ENCODE data around the gene RAX2. TPM values are rescaled to one million over a fixed set of nuclear protein-coding genes. Genes with fewer than 3 reads are reported as not detected.

Gene RAX2
- total and polyA plus RNA-seq, 9 of the 15 experiments (the other 6 are each of a cell fraction or from before 2014, with no cell fraction given) = not detected

- no peak for TF ChIP-seq TSC22D4 (tag; IDR thresholded peaks at IDR 0.05)
- no peak for TF ChIP-seq ZNF408 (CRISPR knock-in tag; IDR thresholded peaks at IDR 0.05; ENCODE audit: low read depth)
- peak; percentile 97 for TF ChIP-seq FIP1L1 (IDR thresholded peaks at IDR 0.05; ENCODE audit: low read depth, low read length, poor library complexity, severe bottlenecking)
- TF ChIP-seq FOXJ2 (tag; IDR thresholded peaks at IDR 0.05) = no peak
- no peak for TF ChIP-seq EWSR1 (IDR thresholded peaks at IDR 0.05; ENCODE audit: borderline replicate concordance, low read depth, partially characterized antibody)
- no peak for TF ChIP-seq ZNF583 (CRISPR knock-in tag; IDR thresholded peaks at IDR 0.05)
- no peak for TF ChIP-seq ZNF655 (CRISPR knock-in tag; IDR thresholded peaks at IDR 0.05)
- TF ChIP-seq ZNF586 (CRISPR knock-in tag; conservative IDR thresholded peaks at IDR 0.05) = no peak
- TF ChIP-seq ZNF707 (CRISPR knock-in tag; conservative IDR thresholded peaks at IDR 0.05) = no peak
- TF ChIP-seq, protein P1, sequence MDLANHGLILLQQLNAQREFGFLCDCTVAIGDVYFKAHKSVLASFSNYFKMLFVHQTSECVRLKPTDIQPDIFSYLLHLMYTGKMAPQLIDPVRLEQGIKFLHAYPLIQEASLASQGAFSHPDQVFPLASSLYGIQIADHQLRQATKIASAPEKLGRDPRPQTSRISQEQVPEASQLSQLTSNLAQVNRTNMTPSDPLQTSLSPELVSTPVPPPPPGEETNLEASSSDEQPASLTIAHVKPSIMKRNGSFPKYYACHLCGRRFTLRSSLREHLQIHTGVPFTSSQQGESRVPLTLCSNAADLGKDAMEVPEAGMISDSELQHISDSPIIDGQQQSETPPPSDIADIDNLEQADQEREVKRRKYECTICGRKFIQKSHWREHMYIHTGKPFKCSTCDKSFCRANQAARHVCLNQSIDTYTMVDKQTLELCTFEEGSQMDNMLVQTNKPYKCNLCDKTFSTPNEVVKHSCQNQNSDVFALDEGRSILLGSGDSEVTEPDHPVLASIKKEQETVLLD (IDR thresholded peaks at IDR 0.05) = no peak; the same call in 1 of the 2 replicates
- TF ChIP-seq ZNF134 (CRISPR knock-in tag; conservative IDR thresholded peaks at IDR 0.05) = no peak
- no peak for TF ChIP-seq DIDO1 (tag; IDR thresholded peaks at IDR 0.05; ENCODE audit: low read depth)
- no peak for TF ChIP-seq RREB1 (CRISPR knock-in tag; IDR thresholded peaks at IDR 0.05)
- no peak for TF ChIP-seq HSF4 (CRISPR knock-in tag; IDR thresholded peaks at IDR 0.05; ENCODE audit: borderline replicate concordance)
- TF ChIP-seq NR0B1 (IDR thresholded peaks at IDR 0.05; ENCODE audit: partially characterized antibody) = no peak
- TF ChIP-seq, protein P2, sequence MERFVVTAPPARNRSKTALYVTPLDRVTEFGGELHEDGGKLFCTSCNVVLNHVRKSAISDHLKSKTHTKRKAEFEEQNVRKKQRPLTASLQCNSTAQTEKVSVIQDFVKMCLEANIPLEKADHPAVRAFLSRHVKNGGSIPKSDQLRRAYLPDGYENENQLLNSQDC (CRISPR knock-in tag; IDR thresholded peaks at IDR 0.05) = no peak; the same call in 1 of the 2 replicates
- no peak for TF ChIP-seq ZNF76 (CRISPR knock-in tag; IDR thresholded peaks at IDR 0.05; ENCODE audit: borderline replicate concordance)
- no peak for TF ChIP-seq POLR2H (tag; IDR thresholded peaks at IDR 0.05; ENCODE audit: low read depth)
Measured at GRCh38 chr19:3721131-3721886, 50.7 kb downstream of the RAX2 start (continued).

All from K562 (cell line).